HG02610 (cell line): ENCODE data around the gene DOCK1.

Experiments used
- ATAC-seq: cut with Tn5 transposase; IDR thresholded peaks from one replicate; pipeline ENCODE4 v1.9.1; 2021; ENCODE audit warnings: mild to moderate bottlenecking, moderate library complexity; ENCODE audit not compliant: unreplicated experiment

Gene DOCK1

DNA sequence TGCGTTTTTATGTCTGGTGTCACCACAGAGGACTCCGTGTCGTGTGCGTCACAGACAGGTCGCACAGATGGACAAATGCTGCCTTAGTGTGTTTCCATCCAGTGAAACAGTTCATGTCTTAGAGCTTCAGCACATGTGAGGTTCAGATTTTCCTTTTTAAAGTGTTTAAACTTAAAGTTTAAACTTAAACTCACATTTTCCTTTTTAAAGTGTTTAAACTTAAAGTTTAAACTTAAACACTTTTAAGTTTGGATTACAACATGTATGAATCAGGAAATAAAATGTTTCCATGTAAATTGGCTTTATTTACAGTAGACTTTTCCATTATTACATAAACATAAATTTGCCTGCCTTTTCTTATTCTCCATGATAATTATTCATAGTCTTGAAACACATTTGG, 223.9 kb downstream of the DOCK1 start:
- no peak for ATAC-seq

GRCh38 chr10:127132451-127132850, 227.2 kb downstream of the DOCK1 start:
- ATAC-seq = no peak

DNA sequence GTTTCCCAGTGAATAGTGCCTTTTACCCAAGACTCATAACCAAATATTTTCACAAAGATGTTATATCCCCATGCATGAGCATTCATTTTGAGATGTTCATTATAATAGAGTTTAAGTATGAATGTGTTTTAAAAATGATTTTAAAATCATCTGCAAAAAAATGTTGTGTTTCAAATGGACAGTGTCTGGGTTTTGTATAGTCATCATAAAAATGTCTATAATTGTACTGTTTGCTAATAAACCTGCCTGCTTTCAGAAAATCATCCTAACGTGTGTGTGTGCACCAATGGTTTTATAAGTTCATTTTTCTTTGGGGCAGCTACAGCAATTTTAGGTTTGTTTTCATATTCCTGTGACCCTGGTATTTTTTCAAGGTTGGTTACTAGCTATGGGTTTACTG, 228.0 kb downstream of the DOCK1 start:
- ATAC-seq = no peak

GRCh38 chr10:127133672-127134500, 228.7 kb downstream of the DOCK1 start:
- ATAC-seq = no peak

- ATAC-seq = no peak
These were observed 230.8 kb downstream of the DOCK1 start for GRCh38 chr10:127135844-127136577.

DNA sequence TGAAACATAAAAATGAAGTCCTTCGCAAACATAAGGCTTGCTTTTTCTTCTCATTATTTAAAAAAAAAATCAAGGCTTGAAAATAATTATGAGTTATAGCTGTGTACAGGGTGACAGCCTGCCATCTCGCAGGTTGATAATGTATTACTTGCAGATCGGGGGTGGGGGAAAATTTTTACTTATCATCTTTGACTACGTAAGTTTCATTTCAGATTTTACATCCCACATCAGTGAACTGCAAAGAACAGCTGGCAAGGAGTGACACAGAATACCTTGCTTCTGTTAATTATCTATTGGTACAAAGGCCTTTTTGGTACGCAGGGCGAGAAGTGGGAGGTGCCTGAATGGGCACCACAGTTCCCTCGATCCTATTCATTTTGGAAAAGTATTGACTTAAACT, 232.2 kb downstream of the DOCK1 start:
- ATAC-seq = no peak

DNA sequence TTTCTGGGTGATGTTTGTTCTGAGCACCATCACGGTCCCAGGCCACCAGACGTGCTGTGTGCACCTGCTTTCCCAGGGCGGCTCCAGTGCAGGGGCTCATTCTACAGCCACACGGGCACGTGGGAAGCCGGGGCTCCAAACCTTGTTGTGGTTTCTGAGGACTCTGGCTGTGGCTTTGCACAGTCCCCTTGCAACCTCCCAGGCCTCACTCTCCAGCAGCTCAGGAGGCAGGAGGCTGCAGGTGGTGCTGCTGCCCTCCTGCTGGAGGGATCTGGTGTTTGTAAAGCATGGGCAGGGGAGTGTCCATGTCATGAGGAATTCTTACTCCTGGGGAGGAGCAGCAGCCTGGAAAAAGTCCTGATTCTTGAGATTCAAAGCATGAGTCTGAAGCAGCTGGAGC, 236.9 kb downstream of the DOCK1 start:
- ATAC-seq = no peak

GRCh38 chr10:127142856-127143255, 237.6 kb downstream of the DOCK1 start:
- ATAC-seq = no peak

DNA sequence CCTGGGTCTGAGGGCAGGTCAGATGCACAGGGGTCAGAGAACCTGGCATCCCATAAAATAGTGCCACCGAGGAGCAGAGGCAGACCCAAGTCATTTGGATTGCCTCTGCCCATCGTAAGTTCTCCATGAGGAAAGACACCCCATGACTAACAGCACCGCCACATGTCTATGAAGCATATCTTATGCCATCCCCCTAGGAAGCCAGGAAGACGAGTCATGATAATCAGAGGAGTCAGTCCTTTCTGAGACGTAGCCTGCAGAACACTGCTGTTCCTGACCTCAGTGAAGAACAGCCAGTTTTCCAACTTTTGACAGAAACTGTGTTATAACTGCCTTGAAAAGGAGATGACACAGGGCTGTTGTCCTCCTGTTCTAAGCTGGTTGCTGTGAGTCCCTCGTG, 239.9 kb downstream of the DOCK1 start:
- ATAC-seq = no peak

- no peak for ATAC-seq
These were observed 241.4 kb downstream of the DOCK1 start for GRCh38 chr10:127146661-127147060.

DNA sequence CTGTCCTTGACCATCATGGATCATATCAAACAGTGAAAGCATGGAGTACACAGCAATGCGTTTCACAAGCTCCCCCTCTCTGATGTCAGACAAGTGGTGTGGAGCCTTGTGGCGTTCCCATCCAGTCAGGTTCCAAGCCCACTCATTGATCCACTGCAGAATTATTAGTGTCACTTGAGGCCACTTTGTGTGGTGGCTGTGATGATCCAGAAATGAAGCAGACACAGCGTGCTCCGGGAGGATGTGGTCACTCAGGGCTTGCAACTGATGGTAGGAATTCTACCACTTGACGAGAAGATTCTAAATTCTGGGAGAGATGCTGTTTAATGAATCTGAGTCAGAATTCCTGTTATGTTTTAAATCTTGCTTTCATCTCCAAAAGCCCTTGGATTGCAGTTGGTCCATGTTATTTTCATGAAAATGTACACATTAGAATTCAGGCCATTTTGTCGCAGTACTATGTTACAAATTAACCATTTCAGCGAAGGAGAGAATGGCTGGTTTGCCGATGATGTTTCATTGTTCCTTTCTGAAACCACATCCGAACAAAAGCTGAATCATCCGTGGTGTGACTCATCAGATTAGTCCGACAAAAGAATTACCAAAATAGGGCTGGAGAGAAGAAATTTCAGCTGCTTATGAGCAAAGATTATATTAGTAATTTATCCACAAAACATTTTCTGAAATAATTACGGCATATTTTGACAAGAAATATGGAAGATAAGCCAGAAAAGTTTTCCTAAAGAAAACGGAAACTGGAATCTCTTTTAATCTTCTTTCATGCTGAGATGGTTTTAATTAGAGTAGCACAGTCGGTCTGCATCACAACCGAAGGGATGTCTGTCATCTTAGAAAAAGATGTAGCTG, 243.1 kb downstream of the DOCK1 start:
- no peak for ATAC-seq

- no peak for ATAC-seq
These were observed 243.6 kb downstream of the DOCK1 start for GRCh38 chr10:127148933-127149220.

DNA sequence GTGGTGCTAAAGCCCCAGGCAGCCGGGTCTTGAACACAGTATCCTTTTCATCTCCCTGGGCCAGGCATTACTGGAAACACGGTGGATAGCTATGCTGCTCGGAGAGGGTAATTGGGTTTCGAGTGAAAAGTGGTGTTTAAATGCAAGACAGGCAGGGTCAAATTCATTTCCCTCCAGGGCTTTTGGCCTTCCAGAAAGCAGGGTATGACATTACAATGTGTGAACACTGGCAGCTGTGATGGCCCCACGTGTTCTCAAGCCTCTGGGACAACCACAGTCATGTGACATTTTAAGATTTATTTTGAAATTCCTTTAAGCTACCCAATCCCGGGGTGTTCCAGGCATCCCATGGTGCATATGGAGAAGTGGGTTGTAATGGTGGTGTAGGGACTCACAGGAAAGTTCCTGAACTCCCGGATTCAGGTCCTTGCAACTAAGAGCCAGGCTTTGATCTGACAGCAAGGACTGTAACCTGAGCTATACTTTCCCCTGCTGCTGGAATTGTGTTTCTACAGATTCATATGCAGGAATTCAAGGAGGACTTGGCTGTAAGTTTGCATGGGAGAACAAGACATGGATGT, 244.4 kb downstream of the DOCK1 start:
- ATAC-seq = no peak

GRCh38 chr10:127150136-127150535, 244.9 kb downstream of the DOCK1 start:
- ATAC-seq = no peak

GRCh38 chr10:127151541-127151940, 246.3 kb downstream of the DOCK1 start:
- no peak for ATAC-seq

DNA sequence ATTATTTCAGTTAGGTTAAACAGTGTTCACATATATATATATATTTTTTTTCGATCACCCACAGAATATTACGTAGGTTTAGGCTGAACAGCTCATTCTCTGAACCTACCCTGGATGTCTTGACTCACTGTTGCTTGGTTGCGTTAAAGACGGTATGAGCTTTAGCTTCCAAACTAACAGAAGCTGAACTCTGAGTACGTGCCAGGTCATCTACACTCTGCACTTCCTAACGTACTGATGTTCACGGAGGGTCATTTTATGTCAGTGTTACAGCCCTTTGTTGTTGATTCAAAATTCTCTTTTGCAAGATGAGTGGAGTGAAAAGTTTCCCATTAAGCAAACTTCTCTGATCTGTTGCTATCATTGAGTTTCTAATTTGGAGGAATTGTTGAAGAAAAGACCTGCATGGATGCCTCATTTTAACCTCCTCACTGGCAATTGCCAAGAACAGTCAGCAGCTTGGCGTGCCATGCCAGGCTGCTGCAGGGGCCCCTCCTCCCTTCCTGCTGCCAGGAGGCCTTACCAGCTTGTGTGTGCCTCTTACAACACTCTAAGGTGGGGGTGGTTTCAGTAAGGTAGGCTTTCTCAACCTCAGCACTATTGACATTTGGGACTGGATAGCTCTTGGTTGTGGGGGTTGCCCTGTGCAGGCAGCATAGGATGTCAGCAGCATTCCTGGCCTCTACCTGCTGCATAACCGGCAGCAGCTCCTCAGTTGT, 246.9 kb downstream of the DOCK1 start:
- ATAC-seq = no peak

DNA sequence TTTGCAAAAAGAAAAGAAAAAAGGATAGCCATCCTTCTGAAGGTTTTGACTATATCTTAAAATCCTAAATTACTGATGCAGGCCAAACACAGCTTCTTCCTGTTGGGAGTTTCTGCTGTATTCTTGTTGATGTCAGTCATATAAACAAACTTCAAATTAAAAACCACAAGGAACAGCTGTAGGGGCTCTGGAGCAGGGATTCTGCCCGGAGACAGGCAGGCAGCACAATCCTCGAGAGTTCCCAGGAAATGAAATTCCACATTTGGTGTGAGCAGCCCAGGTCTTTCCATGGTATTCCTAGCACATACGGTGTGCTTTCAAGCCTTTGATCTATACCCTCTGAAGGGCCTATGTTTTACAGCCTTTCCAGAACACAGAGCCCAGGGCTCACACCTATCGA, 248.0 kb downstream of the DOCK1 start:
- ATAC-seq = no peak

- ATAC-seq = no peak
These were observed 249.8 kb downstream of the DOCK1 start for GRCh38 chr10:127154831-127155620.

GRCh38 chr10:127157089-127157488, 251.9 kb downstream of the DOCK1 start:
- no peak for ATAC-seq
